HG03060 (cell line): ENCODE measurements around the gene LRRC8D.

ENCODE experiments used
- ATAC-seq: cut with Tn5 transposase; IDR thresholded peaks from one replicate; pipeline ENCODE4 v1.9.1; 2021; ENCODE audit warnings: low read depth, moderate number of reproducible peaks; ENCODE audit not compliant: unreplicated experiment

Gene LRRC8D

GRCh38 chr1:89806616-89807015 is 14.2 kb upstream of the LRRC8D start:
- no peak for ATAC-seq

- no peak for ATAC-seq
Measured at GRCh38 chr1:89807503-89807902, 13.3 kb upstream of the LRRC8D start.

- no peak for ATAC-seq
Measured at GRCh38 chr1:89807983-89808382, 12.8 kb upstream of the LRRC8D start.

- ATAC-seq, result no peak
Measured at GRCh38 chr1:89808441-89809117, 12.3 kb upstream of the LRRC8D start.

- no peak for ATAC-seq
Measured at GRCh38 chr1:89809556-89809955, 11.3 kb upstream of the LRRC8D start.

GRCh38 chr1:89810302-89810701 is 10.5 kb upstream of the LRRC8D start:
- ATAC-seq, result no peak

GRCh38 chr1:89810880-89811279 is 10.0 kb upstream of the LRRC8D start:
- ATAC-seq, result no peak

GRCh38 chr1:89812992-89813391 is 7.8 kb upstream of the LRRC8D start:
- no peak for ATAC-seq

GRCh38 chr1:89815040-89815439 is 5.8 kb upstream of the LRRC8D start:
- ATAC-seq, result no peak

GRCh38 chr1:89815611-89816010 is 5.2 kb upstream of the LRRC8D start:
- ATAC-seq, result no peak

- no peak for ATAC-seq
Measured at GRCh38 chr1:89816366-89816765, 4.5 kb upstream of the LRRC8D start.

- ATAC-seq, result peak; percentile 28
Measured at GRCh38 chr1:89821322-89822108, 683 bp downstream of the LRRC8D start.

- no peak for ATAC-seq
Measured at GRCh38 chr1:89822109-89822962, 1.5 kb downstream of the LRRC8D start.

GRCh38 chr1:89822999-89823628 is 2.3 kb downstream of the LRRC8D start:
- ATAC-seq, result no peak

- no peak for ATAC-seq
Measured at GRCh38 chr1:89823679-89824292, 3.0 kb downstream of the LRRC8D start.

GRCh38 chr1:89826594-89826993 is 5.8 kb downstream of the LRRC8D start:
- no peak for ATAC-seq

GRCh38 chr1:89827330-89827729 is 6.5 kb downstream of the LRRC8D start:
- no peak for ATAC-seq

- ATAC-seq, result no peak
Measured at GRCh38 chr1:89827902-89828301, 7.1 kb downstream of the LRRC8D start.

GRCh38 chr1:89829186-89829585 is 8.4 kb downstream of the LRRC8D start:
- ATAC-seq, result no peak

- no peak for ATAC-seq
Measured at GRCh38 chr1:89831462-89832120, 10.8 kb downstream of the LRRC8D start.
